NCI-H526 (cell line): Measurements from ENCODE around the gene ZBED1.
"Not testable (repeated sequence)": the region's sequence is repeated elsewhere in the genome, so short reads cannot be mapped to it uniquely, and the experiment has no call there.

ENCODE experiments used
- DNase-seq, 2 experiments: peaks; one replicate each; lab custom pipeline; 2025; lab: John Stamatoyannopoulos, UW

The ZBED1 gene

DNA sequence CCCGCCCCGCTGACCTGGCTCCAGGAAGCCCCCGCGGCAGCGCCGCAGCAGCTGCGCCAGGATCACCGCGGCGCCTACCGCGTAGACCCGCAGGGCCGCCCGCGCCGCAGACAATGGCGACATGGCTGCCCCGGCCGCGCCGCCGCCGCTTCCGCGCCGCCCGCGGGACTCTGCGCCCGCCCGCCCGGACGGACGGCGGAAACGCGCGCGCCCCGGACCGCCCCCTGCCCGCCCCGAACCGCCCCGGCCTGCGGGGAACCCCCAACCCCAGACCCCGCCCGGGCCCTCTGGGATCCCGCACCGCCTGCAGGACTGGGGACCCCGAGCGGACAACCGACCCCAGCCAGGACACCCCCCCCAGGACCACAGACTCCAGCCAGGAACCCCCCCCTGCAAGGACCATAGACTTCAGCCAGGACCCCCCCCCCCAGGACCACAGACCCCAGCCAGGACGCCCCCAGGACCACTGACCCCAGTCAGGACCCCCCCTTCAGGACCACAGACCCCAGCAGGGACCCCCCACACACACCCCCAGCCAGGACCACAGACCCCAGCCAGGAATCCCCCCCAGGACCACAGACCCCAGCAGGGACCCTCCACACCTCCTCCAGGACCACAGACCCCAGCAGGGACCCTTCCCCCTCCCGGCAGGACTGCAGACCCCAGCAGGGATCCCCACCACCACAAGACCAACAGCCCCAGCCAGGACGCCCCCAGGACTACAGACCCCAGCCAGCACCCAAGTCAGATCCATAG, at the start of gene ZBED1, which contains the start of gene DHRSX:
TSS of gene ZBED1 (minus strand) at position 174 of the 756 bp plus-strand sequence. CDS start 10,257 bp downstream, outside the sequence.
TSS of gene DHRSX (minus strand) at position 174 of the 756 bp plus-strand sequence. CDS start at position 123, 51 bp downstream.
- no peak for DNase-seq

DNA sequence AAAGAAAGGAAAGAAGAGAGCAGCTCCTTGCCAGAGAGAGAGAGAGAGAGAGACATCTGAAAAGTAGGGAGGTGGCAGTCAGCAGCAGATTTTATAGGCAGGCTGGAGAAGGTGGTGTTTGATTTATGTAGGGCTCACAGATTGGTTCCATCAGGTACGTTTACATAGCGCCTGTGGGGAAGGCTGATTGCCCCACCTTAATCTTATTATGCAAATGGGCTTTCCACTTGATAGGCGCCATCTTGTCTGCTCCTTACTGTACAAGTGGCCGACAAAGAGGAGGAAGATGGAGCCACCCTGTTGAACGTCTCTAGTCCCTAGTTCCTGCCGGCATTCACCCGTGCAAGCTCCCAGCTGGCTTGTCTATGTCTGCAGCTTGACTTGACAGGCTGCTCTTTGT, 49.1 kb upstream of the ZBED1 start:
- DNase-seq = peak; percentile 77 to 86

GRCh38 chrX:2548711-2549423, 48.1 kb upstream of the ZBED1 start:
- no peak for DNase-seq

DNA sequence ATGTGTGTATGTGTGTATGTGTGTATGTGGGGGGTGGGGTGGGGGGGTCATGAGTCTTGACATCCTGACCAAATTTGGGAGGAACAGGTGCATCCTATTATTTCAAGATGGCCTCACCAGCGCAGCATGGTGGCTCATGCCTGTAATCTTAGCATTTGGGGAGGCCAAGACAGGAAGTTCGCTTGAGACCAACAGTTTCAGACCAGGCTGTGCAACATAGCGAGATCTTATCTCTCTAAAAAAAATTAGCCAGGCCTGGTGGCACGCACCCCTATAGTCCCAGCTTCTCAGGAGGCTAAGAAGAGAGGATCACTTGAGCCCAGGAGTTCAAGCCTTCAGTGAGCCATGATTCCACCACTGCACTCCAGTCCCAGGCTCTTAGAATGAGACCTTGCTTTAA, 47.0 kb upstream of the ZBED1 start:
- DNase-seq = no peak

GRCh38 chrX:2546496-2546895, 45.7 kb upstream of the ZBED1 start:
- DNase-seq = no peak

DNA sequence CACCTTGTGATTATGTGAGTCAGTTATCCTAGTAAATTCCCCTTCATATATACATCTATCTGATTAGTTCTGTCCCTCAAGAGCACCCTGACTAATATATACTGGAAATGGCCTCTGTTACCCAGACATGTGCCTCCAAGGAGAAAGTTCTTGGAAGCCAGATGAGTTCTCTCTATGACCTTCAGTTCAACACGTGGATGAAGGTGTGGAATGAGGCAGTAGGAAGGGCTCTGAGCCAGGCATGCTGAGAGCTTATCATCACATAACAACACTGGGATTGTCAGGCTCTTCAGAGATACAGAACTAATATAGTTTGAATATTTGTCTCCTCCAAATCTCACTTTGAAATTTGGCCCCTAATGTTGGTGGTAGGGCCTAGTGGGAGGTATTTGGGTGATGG, 44.4 kb upstream of the ZBED1 start:
- no peak for DNase-seq

DNA sequence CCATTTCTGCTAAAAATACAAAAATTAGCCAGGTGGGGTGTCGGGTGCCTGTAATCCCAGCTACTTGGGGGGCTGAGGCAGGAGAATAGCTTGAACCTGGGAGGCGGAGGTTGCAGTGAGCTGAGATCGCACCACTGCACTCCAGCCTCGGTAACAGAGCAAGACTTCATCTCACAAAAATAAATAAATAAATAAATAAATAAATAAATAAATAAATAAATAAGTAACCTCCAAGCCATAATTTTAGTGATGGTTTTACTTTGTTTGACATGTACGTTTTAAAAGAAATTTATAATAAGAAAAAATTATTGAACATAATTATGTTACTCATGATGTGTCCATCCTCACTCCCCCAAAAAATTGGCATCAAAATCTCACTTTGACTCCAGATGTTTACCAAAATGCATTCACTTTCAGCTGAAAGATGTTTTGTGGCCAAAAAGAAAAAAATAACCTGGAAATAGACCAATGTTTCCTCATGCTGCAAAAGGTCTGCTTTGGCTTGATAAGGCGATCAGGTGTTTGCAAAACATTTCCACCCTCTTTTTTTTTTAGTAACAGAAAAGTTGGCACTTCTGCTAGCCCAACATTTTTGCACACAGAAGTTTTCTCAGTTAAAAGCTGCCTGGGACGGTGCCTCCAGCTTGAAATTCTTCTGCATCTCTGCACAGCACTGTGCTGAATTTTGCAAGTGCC, 42.2 kb upstream of the ZBED1 start:
- no peak for DNase-seq

- no peak for DNase-seq
These were observed 40.8 kb upstream of the ZBED1 start for GRCh38 chrX:2541603-2542002.

DNA sequence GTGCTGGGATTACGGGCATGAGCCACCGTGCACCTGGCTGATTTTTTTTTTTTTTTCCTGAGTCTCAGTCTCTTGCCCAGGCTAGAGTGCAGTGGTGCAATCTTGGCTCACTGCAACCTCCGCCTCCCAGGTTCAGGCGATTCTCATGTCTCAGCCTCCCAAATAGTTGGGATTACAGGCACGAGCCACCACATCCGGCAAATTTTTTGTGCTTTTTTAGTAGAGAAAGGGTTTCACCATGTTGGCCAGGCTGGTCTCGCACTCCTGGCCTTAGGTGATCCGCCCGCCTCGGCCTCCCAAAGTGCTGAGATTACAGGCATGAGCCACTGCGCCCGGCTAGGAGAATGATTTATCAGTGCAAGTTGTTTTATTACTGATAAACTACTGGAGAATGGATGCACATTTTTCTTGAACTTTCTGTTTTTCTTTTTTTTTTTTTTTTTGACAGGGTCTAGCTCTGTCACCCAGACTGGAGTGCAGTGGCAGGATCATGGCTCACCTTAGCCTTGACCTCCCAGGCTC, 39.7 kb upstream of the ZBED1 start:
- no peak for DNase-seq

DNA sequence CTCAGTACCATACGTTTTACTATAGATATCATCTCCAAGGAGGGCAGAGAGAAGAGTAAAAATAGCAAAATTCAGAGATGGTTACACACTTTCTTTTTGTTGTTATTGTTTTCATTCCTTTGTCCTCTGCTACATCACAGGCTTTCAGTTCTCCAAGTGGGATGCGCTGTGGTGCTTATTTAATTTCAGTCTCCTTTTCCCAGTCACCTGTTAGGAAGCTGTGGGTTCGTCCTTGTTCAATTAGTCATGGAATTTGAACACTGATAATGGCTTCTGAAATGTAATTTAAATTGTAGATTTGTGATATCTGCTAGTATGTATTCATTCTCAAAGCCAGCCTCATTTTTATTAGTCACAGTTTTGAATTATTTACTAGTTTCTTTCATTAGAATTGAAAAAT, 38.8 kb upstream of the ZBED1 start:
- no peak for DNase-seq

- DNase-seq = no peak
These were observed 37.4 kb upstream of the ZBED1 start for GRCh38 chrX:2538031-2538757.

DNA sequence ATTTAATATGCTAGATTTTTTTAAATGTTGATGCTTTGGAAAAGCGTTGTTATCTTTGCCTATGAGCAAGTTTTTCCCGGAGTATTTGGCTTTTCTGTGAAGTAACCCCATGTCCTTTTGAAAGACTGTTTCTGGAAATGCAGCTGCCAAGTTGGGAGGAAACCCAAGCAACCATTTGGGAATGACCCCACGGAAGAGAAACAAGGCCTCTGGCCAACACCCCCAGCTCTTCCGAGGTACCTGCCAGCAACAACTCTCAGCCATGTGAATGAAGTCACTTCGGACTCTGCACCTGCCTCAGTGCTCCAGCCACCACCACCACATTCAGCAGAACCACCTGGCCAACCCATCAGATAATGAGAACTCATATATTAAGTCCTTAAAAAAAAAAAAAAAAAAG, 36.2 kb upstream of the ZBED1 start:
- no peak for DNase-seq

- DNase-seq = no peak
These were observed 35.4 kb upstream of the ZBED1 start for GRCh38 chrX:2536141-2536540.

GRCh38 chrX:2534261-2535021, 33.7 kb upstream of the ZBED1 start:
- not testable (repeated sequence) for DNase-seq

- no peak for DNase-seq
These were observed 32.6 kb upstream of the ZBED1 start for GRCh38 chrX:2533424-2533823.

DNA sequence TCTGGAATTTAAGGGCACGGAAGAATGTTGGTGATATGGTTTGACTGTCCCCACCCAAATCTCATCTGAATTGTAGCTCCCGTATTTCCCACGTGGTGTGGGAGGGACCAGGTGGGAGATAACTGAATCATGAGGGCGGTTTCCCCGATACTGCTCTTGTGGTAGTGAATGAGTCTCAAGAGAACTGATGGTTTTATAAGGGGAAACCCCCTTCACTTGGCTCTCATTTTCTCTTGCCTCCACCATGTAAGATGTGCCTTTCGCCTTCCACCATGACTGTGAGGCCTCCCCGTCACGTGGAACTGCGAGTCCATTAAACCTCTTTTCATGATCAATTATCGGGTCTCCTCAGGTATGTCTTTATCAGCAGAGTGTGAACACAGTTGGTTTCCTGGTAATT, 25.6 kb upstream of the ZBED1 start:
- DNase-seq = no peak

- no peak for DNase-seq
These were observed 23.1 kb upstream of the ZBED1 start for GRCh38 chrX:2523911-2524310.

GRCh38 chrX:2521927-2522386, 21.2 kb upstream of the ZBED1 start:
- DNase-seq = no peak

DNA sequence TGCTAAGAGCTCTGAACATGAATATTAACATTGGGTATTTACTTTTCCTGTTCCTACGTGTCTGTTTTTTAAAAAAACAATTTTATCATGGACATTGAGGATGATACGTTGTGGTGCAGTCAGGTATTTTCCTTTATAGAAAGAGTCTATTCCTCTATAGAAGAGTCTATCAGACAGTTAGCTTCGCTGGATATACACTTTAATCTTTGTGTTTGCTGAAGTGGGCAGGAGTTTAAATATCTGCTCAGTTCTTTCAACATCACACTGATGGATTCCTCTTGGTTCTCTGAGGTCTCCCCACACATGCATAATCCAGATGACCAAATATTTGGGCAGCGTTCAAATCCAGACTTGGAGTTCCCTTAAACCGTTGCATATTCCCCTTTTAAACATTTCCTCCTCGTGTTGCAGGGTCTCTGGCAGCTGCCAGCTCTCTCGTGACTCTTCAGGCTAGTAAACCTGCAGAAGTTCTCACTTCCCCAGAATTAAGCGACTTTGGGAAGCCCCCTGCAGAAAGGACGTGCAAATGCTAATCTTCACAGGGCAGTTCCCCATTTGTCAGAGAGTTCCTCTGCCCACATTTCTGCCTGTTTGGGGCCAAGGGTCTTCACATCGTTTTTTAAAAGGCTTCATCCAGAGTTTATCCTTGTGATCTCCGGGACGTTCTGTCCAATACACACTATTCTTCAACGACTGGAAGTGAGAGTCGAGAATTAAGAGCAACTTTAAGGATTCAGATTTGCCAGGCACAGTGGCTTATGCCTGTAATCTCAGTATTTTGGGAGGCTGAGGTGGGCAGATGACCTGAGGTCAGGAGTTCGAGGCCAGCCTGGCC, 20.5 kb upstream of the ZBED1 start:
- no peak for DNase-seq

DNA sequence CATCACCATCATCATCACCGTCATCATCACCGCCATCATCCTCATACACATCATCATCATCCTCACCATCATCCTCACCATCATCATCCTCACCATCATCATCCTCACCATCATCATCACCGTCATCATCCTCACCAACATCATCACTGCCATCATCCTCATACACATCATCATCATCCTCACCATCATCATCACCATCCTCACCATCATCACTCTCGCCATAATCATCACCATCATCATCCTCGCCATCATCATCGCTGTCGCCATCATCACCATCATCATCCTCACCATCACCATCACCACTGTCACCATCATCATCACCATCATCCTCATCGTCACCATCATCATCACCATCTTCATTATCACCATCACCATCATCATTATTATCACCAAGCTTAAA, 19.8 kb upstream of the ZBED1 start:
- DNase-seq = no peak
